T-helper 2 cell treated with Interferon-gamma antibody and Interleukin-4, amounts not matched to agents 5 μg/mL and 100 μg/mL, for 36 hours (primary cell): Measurements from ENCODE around the gene MAGEA9B.
"Not testable (repeated sequence)": the region's sequence is repeated elsewhere in the genome, so short reads cannot be mapped to it uniquely, and the experiment has no call there.

Experiments used
- DNase-seq: peaks from one replicate; pipeline ENCODE4 v3.0.0; 2021; ENCODE audit warnings: low spot score
- H3K27ac Mint-ChIP-seq: one replicate; pipeline ENCODE4 v1.8.0; 2021; ENCODE audit warnings: mild to moderate bottlenecking, mixed read lengths
- H3K27me3 Mint-ChIP-seq: one replicate; pipeline ENCODE4 v1.8.0; 2021; ENCODE audit warnings: low read depth, mixed read lengths
- H3K36me3 Mint-ChIP-seq: one replicate; pipeline ENCODE4 v1.8.0; 2021; ENCODE audit warnings: low read depth, mixed read lengths
- H3K4me1 Mint-ChIP-seq: one replicate; pipeline ENCODE4 v1.8.0; 2021; ENCODE audit warnings: low read depth, mixed read lengths
- H3K4me3 Mint-ChIP-seq: one replicate; pipeline ENCODE4 v1.8.0; 2022; ENCODE audit warnings: mild to moderate bottlenecking, moderate library complexity, mixed read lengths
- H3K9me3 Mint-ChIP-seq: one replicate; pipeline ENCODE4 v1.8.0; 2021; ENCODE audit warnings: mixed read lengths

The MAGEA9B gene

DNA sequence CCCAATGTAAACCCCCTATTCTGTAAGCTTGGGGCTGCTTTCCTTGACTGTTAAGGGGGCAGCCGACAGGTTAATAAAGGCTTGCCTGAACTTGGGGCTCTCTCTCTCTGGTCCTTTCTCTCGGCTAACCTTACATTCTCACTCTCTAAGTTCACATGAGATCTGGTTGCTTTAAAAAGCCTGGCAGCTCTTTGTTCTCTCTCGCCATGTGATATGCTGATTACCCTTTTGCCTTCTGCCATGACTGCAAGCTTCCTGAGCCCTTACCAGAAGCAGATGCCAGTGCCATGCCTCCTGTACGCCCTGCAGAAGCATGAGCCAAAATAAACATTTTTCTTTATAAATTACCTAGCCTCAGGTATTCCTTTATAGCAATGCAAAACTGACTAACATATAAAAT lies 32.0 kb downstream of the MAGEA9B start:
- DNase-seq, H3K27ac Mint-ChIP-seq, H3K36me3 Mint-ChIP-seq, H3K4me3 Mint-ChIP-seq, H3K4me1 Mint-ChIP-seq, H3K27me3 Mint-ChIP-seq, H3K9me3 Mint-ChIP-seq: not testable (repeated sequence)

DNA sequence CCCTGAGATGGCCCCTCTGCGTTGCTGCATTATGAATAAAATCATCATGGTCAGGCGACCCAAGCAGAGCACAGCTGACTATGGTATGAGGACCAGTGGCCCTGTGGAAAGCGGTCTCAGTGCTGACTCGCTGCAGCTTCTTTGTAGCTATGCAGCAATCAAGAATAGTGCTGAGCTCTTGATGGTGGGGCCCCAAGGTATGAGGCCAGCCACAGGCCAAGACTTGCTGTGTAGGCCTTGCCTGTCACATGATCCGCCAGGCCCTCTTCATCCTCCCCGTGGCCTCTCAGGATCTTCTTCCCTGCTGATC lies 35.4 kb downstream of the MAGEA9B start:
- H3K4me3 Mint-ChIP-seq, H3K27ac Mint-ChIP-seq, H3K4me1 Mint-ChIP-seq, DNase-seq, H3K36me3 Mint-ChIP-seq, H3K27me3 Mint-ChIP-seq, H3K9me3 Mint-ChIP-seq: not testable (repeated sequence)

- not testable (repeated sequence) for H3K27me3 Mint-ChIP-seq, H3K27ac Mint-ChIP-seq, H3K4me1 Mint-ChIP-seq, DNase-seq, H3K9me3 Mint-ChIP-seq, H3K4me3 Mint-ChIP-seq, H3K36me3 Mint-ChIP-seq
These were observed 35.9 kb downstream of the MAGEA9B start for GRCh38 chrX:149551245-149551938.

GRCh38 chrX:149550454-149550853 lies 36.8 kb downstream of the MAGEA9B start:
- H3K36me3 Mint-ChIP-seq, DNase-seq, H3K4me3 Mint-ChIP-seq, H3K9me3 Mint-ChIP-seq, H3K4me1 Mint-ChIP-seq, H3K27me3 Mint-ChIP-seq: not testable (repeated sequence)
- H3K27ac Mint-ChIP-seq = peak overlapping the region; percentile 52

DNA sequence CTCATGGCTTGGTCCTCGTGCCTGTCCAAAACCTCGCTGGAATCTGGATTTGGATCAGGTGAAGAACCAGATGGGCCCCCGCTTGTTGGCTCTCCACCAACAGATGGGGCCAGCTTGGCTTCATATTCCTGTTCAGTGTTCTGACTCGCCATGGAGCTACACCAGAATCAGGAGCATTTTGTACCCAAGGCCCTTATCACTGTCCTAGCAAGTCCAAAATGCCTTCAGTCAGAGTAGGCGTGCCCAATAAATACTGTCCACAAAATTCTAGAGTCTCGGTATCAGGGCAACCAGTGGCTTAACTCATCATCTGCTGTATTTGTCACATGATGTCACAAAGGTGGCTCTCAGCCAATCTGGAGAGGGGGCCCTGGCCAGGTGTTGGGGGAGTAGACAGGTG lies 37.6 kb downstream of the MAGEA9B start, which contains the start of gene HSFX3:
Gene HSFX3 (minus strand): TSS at position 224 of the 400 bp plus-strand sequence. CDS start 72 bp downstream, at position 152.
- H3K9me3 Mint-ChIP-seq, H3K27me3 Mint-ChIP-seq: not testable (repeated sequence)
- H3K27ac Mint-ChIP-seq = peak within 1 kb of the TSS; percentile 52

DNA sequence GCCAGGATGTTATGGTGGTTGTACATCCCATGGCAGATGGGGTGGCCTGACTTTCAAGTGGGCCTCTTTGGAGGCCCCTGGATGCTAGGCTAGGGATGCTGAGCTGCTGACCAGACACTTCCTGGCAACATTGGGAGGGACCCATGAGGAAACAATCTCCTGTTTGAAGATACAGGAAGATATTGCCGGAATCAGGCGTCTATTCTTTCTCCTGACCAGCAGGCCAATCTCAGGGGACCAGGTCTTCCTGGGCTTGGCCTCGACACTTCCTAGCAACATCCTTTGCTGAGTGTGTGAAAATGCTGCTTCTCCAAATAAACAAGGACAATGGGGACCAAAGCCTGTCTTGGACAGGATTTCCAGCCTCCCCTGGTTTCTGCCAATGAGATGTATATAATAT lies 39.5 kb downstream of the MAGEA9B start:
- not testable (repeated sequence) for H3K4me1 Mint-ChIP-seq, H3K36me3 Mint-ChIP-seq, H3K4me3 Mint-ChIP-seq, H3K27ac Mint-ChIP-seq, H3K9me3 Mint-ChIP-seq, H3K27me3 Mint-ChIP-seq, DNase-seq

More for the DNA sequence above, 37.6 kb downstream of the MAGEA9B start, which contains the start of gene HSFX3:
- not testable (repeated sequence) for H3K36me3 Mint-ChIP-seq, H3K4me3 Mint-ChIP-seq, DNase-seq, H3K4me1 Mint-ChIP-seq

DNA sequence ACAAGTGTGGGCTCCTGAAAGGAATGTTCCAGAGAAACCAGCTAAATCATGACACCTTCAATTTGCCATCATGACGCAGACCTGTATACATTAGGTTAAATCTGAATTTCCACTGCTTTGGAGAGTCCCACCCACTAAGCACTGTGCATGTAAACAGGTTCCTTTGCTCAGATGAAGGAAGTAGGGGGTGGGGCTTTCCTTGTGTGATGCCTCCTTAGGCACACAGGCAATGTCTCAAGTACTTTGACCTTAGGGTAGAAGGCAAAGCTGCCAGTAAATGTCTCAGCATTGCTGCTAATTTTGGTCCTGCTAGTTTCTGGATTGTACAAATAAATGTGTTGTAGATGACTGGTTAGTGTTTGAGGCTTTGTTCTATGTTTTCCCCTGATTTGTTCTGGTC lies 40.3 kb downstream of the MAGEA9B start:
- H3K27me3 Mint-ChIP-seq, H3K27ac Mint-ChIP-seq, H3K9me3 Mint-ChIP-seq, H3K4me3 Mint-ChIP-seq, H3K36me3 Mint-ChIP-seq, DNase-seq, H3K4me1 Mint-ChIP-seq: not testable (repeated sequence)

DNA sequence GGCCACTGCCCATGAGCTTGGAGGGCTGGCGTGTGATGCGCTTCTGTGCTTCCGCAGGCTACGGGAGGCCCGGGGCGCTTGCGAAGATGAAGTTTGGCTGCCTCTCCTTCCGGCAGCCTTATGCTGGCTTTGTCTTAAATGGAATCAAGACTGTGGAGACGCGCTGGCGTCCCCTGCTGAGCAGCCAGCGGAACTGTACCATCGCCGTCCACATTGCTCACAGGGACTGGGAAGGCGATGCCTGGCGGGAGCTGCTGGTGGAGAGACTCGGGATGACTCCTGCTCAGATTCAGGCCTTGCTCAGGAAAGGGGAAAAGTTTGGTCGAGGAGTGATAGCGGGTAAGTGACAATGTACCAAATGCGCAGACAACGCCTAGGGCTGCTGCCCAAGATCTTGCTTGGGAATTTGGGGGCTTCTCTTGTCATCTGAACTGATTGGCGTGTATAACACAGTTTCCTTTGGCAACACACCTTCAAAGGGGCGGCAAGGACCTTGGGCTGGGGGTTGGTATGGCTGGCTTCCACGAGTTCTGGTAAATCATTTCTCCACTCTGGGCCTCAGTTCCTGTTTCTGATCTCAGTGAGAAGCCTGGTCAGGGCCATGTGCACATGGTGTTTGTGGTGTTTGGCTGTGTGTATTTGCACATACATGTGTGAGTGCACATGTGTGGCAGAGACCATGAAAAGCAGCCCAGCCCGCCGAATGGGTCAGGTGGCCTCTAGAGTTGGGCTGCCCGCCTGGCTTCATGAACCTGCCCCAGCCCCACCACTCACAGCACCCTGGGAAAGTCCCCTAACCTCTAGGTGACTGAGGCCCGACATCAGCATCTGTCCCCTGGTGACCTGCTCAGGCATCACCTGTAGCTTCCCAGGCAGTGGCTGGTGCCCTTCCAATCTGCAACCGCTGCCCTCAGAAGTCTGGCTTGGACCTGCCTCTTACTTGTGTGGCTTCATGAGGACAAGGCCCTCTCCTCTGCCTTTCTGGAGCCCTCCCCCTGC lies 41.4 kb downstream of the MAGEA9B start:
- not testable (repeated sequence) for H3K9me3 Mint-ChIP-seq, H3K27ac Mint-ChIP-seq, H3K27me3 Mint-ChIP-seq, DNase-seq, H3K4me3 Mint-ChIP-seq, H3K4me1 Mint-ChIP-seq, H3K36me3 Mint-ChIP-seq

DNA sequence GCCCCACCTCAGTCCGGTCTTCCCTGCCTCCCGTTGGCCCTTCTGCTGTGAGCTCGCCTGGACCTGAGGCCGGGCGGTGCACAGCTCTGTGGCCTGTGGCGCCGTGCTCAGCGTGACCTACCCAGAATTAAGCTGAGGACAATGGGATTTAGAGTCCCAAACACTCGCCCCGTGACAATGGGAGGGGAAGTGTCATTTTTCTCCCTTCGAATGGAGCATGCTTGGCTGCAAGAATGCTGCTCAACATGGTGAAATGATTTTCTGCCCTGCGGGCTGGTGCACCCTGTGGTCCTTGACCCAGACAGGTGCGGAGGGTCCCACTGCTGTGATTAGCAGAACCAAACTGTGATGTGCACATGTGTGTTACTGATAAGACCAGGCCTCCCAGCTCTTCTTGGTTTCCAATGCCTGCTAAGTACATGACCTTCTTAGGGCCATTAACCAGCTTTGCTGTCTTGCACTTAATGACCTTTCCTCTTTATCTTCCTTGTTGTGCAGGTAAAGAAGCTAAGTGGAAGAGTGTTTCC lies 45.7 kb downstream of the MAGEA9B start:
- no peak for DNase-seq
- Mint-ChIP-seq H3K4me3 (peak overlapping the region; percentile 100), H3K9me3 (no peaks in the 10 kb centered on the region), H3K36me3 (peaks cover 2% of the 10 kb centered on the region), H3K27me3 (no peaks in the 10 kb centered on the region), H3K27ac (peak overlapping the region; percentile 100), H3K4me1 (peaks cover 1% of the 10 kb centered on the region)

GRCh38 chrX:149540621-149541520 lies 46.4 kb downstream of the MAGEA9B start, which contains the start of gene EOLA1:
TSS of gene EOLA1 (plus strand) at chrX:149541012. CDS start at chrX:149545631, 4,619 bp downstream.
- Mint-ChIP-seq H3K27me3 (no peaks in the 10 kb centered on the region), H3K9me3 (no peaks in the 10 kb centered on the region), H3K4me1 (peaks cover 1% of the 10 kb centered on the region), H3K27ac (peak within 1 kb of the TSS; percentile 100), H3K4me3 (peak within 1 kb of the TSS; percentile 100), H3K36me3 (peaks cover 6% of the 10 kb centered on the region)
- DNase-seq = peak; percentile 80

GRCh38 chrX:149540131-149540620 lies 47.1 kb downstream of the MAGEA9B start:
- Mint-ChIP-seq H3K4me3 (peak overlapping the region; percentile 100), H3K27me3 (no peaks in the 10 kb centered on the region), H3K36me3 (peaks cover 6% of the 10 kb centered on the region), H3K4me1 (peaks cover 1% of the 10 kb centered on the region), H3K27ac (peak overlapping the region; percentile 100), H3K9me3 (no peaks in the 10 kb centered on the region)
- peak; percentile 73 for DNase-seq

GRCh38 chrX:149539283-149540130 lies 47.8 kb downstream of the MAGEA9B start:
- H3K27ac Mint-ChIP-seq = peak overlapping the region; percentile 95
- H3K4me1 Mint-ChIP-seq = peaks cover 1% of the 10 kb centered on the region
- peak overlapping the region; percentile 95 for H3K4me3 Mint-ChIP-seq
- H3K36me3 Mint-ChIP-seq = peaks cover 6% of the 10 kb centered on the region
- H3K27me3 Mint-ChIP-seq = no peaks in the 10 kb centered on the region
- no peaks in the 10 kb centered on the region for H3K9me3 Mint-ChIP-seq
- peak; percentile 71 for DNase-seq
